RWPE1 (cell line): ENCODE data around the gene ECI2.
A peak's percentile ranks its signal among the peaks of the same experiment; 100 is the strongest.

ENCODE experiments used
- CTCF ChIA-PET: fragments of 350-600 bp; sonication (Branson Sonifier 250); formaldehyde crosslinking; extraction: SDS; loops from one replicate; lab custom pipeline; 2021; lab: Yijun Ruan, JAX
- POLR2A ChIA-PET: fragments of 400-600 bp; formaldehyde crosslinking; extraction: SDS; loops from one replicate; lab custom pipeline; 2020; ENCODE audit warnings: antibody characterized with exemption; ENCODE audit not compliant: low non-redundant PET; lab: Yijun Ruan, JAX
- DNase-seq: peaks from one replicate; pipeline ENCODE4 v3.0.0; 2012; ENCODE audit warnings: low spot score
- H3K27ac ChIP-seq: fragments of 450-650 bp; 2 replicates; pipeline ENCODE4 v1.5.1; 2017
- CTCF ChIP-seq: fragments of 450-650 bp; conservative IDR thresholded peaks from 2 replicates; pipeline ENCODE4 v1.5.1; 2017; ENCODE audit warnings: low read depth, mild to moderate bottlenecking

ECI2 gene

GRCh38 chr6:4134841-4135664 is at the start of gene ECI2:
TSS of gene ECI2 (minus strand) at chr6:4135575. CDS start at chr6:4135560, 15 bp downstream.
- H3K27ac ChIP-seq = peak within 1 kb of the TSS; percentile 89
- TF ChIP-seq CTCF = no peak
- ChIA-PET CTCF (no interaction called here), POLR2A (interaction anchor here (0.6 to 0.7 kb wide), 2 partner anchors 183 to 789 kb away, joined by 5 to 7 read pairs; no protein-coding TSS in a partner anchor)
- DNase-seq = peak; percentile 55

GRCh38 chr6:4180652-4181255 is 45.4 kb upstream of the ECI2 start:
- no peak overlapping the region for H3K27ac ChIP-seq
- no peak for TF ChIP-seq CTCF
- ChIA-PET POLR2A (no interaction called here), CTCF (no interaction called here)
- peak; percentile 28 for DNase-seq

- DNase-seq = no peak
- TF ChIP-seq CTCF = no peak
- ChIA-PET POLR2A (no interaction called here), CTCF (interaction anchor here (0.6 kb wide), 1 partner anchor 178 kb away, joined by 3 read pairs; no protein-coding TSS in a partner anchor)
- no peak overlapping the region for H3K27ac ChIP-seq
Measured at GRCh38 chr6:4179960-4180651, 44.7 kb upstream of the ECI2 start.

- no peak for TF ChIP-seq CTCF
- ChIA-PET POLR2A (no interaction called here), CTCF (no interaction called here)
- DNase-seq = no peak
- no peak overlapping the region for H3K27ac ChIP-seq
Measured at GRCh38 chr6:4178737-4179333, 43.5 kb upstream of the ECI2 start.

GRCh38 chr6:4176907-4177306 is 41.5 kb upstream of the ECI2 start:
- TF ChIP-seq CTCF = no peak
- DNase-seq = no peak
- CTCF ChIA-PET = no interaction called here
- POLR2A ChIA-PET = no interaction called here
- H3K27ac ChIP-seq = no peak overlapping the region

GRCh38 chr6:4174042-4174441 is 38.7 kb upstream of the ECI2 start:
- TF ChIP-seq CTCF = no peak
- CTCF ChIA-PET = no interaction called here
- POLR2A ChIA-PET = no interaction called here
- no peak overlapping the region for H3K27ac ChIP-seq
- DNase-seq = no peak
